Erythroblast (primary cell): ENCODE results near the gene RREB1.
A peak's percentile ranks its signal among the peaks of the same experiment; 100 is the strongest.

Source experiments
- DNase-seq, 2 experiments: peaks; one replicate each; lab custom pipeline; 2025; lab: John Stamatoyannopoulos, UW
- GATA1 ChIP-seq: IDR thresholded peaks from 2 replicates; pipeline ENCODE4 v1.6.1; 2011; ENCODE audit warnings: low read depth, mild to moderate bottlenecking, control low read depth, low read length, moderate library complexity
- POLR2A ChIP-seq: IDR thresholded peaks from 2 replicates; pipeline ENCODE4 v1.6.1; 2011; ENCODE audit warnings: mild to moderate bottlenecking, low read length

The RREB1 gene

DNA sequence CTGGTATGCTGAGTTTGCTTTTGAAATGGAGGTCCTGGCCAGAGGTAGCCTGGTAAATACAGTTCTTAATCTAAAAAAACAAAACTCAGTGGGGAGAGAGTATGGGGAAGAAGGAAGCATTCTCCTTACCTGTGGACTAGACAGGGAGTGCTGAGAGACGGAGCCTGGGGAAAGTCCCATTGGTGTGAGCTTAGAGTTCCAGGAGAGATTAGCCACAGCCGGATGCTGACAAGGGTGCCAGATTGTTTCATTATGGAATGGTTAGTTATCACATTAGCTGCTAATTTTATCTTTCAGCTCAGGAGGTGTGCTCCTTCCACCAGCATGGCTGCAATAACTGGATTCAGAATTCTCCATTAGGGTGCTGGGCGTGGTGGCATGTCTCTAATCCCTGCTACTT lies 75.9 kb downstream of the RREB1 start:
- no peak for TF ChIP-seq GATA1
- TF ChIP-seq POLR2A: no peak
- DNase-seq: no peak

DNA sequence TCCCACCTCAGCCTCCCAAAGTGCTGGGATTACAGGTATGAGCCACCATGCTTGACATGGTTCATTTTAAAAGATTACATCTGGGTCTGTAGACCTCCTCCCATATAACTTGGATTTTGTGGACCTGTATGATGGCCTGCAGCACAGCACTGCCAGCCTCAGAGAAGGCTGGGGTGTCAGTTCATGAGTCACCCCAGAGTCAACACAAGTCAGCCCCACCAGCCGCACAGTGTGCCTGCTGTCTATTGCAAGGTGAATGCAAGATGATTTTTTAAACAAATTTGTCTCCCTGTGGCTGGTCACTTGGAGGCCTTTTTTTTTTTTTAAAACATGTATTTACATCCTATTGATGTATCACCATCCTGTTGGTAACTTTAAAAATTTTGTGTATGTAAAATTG lies 76.7 kb downstream of the RREB1 start:
- TF ChIP-seq GATA1 (no peak), POLR2A (no peak)
- DNase-seq: peak in 1 of 2 experiments; percentile 11

DNA sequence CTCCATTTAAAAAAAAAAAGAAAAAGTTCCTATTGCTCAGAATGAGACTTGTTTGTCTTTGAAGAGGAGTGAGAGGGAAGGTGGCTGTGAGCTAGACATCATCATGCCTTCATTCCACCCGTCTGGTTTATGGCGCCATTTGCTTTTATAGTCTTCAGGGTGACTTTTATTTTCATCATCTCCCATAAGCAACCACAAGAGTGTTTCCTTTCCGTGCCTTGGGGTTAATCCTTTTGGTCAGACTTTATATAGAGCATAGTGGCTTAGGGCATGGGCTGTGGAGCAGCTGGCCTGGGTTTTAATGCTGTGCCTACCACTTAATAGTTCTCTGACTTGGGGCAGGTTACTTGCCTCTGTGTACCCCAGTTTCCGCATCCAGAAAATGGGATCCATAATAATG lies 77.8 kb downstream of the RREB1 start:
- TF ChIP-seq GATA1: no peak
- TF ChIP-seq POLR2A: no peak
- DNase-seq: no peak

DNA sequence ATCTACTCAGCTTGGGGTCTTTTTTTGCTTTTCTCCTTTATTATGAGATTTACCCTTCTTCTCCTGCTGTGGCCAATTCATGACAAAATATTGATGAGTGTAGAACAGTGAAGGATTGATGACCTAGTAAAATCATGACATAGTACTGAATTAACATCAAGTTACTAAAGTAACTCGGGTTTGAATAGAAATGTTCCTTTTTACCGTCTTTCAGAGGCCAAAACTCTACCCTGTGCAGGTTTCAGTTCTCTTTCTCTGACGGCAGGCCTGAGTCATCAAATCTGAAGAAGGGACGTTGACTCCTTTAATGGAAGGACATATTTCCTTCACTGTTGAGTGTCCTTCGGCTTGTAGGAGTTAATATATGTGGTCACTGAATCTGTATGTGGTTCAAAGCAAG lies 80.7 kb downstream of the RREB1 start:
- no peak for DNase-seq
- TF ChIP-seq GATA1: no peak
- no peak for TF ChIP-seq POLR2A

DNA sequence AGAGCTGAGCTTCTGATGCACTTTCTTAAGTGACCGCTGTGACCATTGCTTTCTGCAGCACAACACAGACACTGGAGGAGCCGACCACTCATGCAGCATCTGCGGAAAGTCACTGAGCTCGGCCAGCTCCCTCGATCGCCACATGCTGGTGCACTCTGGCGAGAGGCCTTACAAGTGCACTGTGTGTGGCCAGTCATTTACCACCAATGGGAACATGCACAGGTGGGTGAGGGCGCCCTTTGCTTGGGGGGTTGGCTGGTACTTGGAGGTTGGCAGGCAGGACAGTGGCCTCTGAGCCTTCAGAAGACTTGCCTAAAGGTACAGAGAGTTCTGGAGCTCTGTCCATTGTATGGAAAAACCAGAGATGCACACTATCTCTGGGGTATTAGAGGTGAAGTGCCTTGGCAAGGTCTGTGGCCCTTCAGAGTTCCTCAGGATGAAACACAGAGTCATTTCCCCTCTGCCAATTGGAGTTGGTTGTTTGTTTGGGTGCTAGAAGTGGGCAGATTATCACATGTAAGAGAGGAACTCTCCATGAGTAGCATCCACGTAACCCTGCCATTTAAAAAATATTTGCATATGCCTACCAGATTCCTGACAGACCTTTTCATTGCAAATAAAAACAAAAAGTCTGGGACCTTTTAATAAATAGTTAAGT lies 81.5 kb downstream of the RREB1 start:
- no peak for DNase-seq
- TF ChIP-seq GATA1: no peak
- no peak for TF ChIP-seq POLR2A

DNA sequence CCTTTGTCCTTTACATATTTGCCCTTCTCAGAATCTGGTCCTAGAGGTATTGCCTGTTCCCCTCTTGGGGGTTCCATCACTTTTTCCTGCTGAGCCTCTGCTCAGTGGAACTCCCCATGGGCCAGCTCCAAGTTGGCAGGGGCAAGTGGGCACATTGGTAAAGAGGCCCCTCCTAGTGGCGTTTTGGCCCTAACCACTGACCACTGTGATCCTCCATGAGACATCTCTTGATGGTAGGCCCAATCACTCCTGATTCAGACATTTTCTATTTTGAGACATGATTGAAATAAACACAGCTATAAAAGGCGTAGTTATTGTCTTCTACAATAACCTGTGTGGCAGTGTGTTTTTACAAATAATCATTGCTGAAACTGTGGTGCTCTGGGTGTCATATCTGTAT lies 83.0 kb downstream of the RREB1 start:
- TF ChIP-seq GATA1 (no peak), POLR2A (no peak)

DNA sequence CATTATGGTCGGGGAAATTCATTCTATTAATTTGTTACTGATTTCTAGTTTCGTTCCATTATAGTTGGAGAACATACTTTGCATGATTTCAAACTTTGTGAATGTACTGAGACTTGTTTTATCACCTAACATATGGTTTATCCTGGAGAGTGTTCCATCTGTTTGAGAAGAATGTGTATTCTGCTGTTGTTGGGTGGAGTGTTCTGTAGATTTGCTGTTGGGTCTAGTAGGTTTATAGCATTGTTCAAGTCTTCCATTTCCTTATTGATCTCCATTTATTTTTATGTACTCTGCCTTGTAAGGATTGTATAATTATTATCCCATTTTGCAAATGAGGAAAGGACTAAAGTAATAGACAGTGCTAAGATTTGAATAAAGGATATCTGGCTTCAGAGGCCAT lies 85.4 kb downstream of the RREB1 start:
- DNase-seq: no peak
- TF ChIP-seq POLR2A (no peak), GATA1 (no peak)

More for the DNA sequence above, 83.0 kb downstream of the RREB1 start:
- no peak for DNase-seq

DNA sequence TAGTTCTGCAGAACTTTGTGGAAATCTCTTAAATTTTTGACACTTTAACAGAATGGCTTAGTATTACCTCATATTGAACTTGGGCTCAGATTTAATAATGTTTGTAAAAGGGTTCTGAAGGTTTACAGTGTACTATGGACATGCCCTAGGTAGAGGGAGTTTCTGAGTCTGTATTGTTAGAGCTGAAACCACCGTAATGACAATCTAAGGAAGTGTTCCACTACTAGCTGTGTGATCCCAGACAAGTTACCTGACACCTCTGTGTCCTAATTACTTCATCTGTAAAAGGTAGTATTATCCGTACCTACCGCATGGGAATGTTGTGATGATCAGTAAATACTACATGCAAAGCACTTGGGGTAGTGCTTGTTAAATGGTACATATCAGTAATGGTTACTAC lies 86.9 kb downstream of the RREB1 start:
- no peak for DNase-seq
- no peak for TF ChIP-seq GATA1

DNA sequence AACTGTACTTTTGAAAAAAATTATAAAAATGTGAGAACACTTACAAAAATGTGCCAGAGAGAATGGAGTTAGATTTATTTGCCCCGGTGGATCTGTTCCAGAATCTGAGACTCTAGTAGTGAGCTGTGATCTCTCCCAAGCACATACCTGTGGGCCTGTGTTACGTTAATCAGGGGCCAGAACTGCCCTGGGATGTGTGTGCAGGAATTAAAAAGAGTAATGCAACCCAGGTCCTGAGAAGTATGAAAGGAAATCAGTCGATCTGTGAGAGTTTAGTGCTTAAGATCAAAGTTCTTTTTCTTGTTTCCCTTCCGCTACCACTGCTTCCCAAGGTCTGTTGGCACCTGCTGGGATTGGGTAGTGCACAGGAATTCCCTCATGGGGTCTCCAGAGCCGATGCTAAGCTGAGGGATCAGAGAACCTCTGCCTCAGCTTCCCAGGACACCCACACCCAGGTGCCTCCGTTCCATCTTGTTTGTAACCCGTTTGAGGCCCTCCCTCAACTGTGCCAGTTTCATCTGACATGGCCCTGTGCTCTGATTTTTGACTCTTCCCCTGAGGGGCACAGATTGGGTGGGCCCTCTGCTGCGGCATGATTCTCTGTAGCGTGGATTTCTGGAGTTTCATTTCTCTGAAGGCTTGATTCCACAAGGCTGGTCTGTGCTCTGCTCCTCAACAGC lies 87.7 kb downstream of the RREB1 start:
- no peak for DNase-seq
- TF ChIP-seq POLR2A (no peak), GATA1 (no peak)

DNA sequence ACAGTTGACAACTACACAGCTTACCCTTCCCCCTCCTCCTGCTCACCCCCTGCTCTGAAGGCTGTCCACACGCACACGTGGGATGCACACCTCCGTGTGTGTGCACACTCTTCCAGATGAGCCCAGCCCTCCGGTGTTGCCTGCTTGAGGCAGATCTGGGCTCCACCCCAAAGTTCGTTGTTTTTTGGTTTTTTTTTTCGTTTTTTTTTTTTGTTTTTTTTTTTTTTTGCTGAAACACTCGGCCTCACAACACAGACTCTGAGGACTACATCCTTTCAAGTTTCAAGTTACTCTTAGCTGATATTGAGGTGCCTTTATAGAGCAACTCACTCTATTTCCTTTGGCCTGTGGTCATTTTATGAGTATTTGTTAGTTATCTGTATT lies 88.2 kb downstream of the RREB1 start:
- peak; percentile 53 to 69 for DNase-seq
- TF ChIP-seq GATA1 (no peak), POLR2A (no peak)

DNA sequence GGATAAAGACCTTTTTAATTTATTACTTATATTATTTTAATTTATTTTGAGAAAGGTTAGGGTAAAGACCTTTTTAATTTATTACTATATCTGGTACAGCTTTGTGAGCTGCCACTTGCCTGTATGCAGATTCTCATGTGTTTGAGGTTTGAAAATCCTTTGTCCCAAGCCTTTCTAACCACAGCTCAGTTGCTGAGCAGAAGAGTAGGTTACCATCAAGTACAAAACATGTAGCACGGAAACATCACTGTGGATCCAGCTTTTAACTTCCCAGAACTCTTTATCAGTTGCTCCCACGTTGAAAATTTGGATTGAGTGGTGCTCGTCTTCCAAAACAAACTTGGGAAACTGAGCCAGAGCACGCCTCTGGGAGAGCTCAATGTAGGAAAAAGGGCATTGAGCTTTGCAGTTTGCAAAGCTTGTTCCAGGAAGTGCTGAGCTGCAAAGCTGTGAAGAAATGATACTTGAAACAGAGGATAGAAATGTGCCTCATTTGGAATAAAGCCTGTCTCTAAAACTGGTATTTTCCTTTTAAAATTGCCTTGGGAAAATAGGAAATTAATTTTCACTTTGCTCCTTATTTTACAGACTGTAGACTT lies 89.0 kb downstream of the RREB1 start:
- DNase-seq: no peak
- no peak for TF ChIP-seq GATA1
- no peak for TF ChIP-seq POLR2A

DNA sequence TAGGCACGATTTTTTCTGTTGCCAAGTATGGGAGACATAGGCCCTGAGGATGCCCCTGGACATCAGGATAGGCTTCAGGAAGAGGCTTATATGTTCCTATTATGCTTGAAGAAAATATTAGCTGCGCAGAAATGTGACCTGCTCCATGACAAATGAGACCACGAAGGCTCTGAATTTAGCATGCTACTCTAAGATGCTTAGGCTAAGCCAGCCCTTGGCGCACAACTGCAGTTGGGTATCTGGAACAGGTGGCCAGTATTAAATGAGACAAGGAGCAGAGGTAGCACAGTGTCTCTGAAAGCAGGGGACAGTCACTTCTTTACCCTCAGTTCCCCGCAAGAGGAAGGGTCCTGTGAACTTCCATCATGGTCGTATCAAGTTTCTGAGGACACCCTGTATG lies 90.0 kb downstream of the RREB1 start:
- DNase-seq: no peak
- TF ChIP-seq GATA1 (no peak), POLR2A (no peak)

DNA sequence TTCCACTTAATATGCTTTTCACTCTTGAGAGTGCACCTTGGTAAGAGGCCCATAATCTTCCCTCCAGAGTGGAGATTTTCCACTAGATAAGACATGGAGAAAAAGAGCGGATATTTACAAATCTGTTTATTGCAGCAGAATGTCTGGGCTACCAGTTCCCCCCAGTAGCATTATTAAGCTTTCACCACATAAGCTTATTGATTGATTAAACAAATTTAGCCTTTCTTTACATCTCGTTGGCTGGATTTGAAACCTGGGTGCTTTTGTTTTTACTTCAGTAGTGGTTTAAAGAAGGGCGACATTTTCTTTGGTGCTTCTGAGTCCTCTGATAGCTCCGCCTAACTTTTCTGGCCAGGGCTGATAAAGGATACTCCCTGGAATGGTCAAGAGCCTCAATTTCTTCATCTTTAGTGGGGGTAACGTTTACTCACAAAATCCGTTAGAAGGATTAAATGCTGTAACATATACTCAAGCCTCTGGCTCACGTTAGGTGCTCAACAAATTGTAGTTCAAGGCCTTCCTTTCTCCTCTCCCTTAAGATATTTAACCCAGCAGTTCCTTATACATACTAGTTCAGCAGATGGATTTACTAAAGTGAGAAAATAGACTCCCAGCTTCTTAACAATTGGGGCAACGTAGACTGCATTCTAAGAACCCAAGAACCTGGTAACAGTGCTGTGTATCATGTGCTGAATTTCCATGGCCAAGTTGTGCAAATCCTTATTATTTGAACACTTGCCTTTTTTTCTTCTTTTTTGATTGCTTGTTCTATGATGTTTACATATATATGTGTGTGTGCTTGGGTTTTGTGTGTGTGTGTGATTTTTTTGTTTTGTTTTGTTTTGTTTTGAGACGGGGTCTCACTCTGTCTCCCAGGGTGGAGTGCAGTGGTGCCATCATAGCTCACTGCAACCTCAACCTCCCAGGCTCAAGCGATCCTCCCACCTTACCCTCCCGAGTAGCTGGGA lies 91.4 kb downstream of the RREB1 start:
- DNase-seq: peak; percentile 90 to 93

More for the DNA sequence above, 91.4 kb downstream of the RREB1 start:
- no peak for TF ChIP-seq POLR2A
- peak; percentile 59 for TF ChIP-seq GATA1
